GM18867 (cell line): ENCODE data around the gene CREB3L1.
"Not testable (repeated sequence)": the region's sequence is repeated elsewhere in the genome, so short reads cannot be mapped to it uniquely, and the experiment has no call there.

ENCODE experiments used
- ATAC-seq: cut with Tn5 transposase; IDR thresholded peaks from one replicate; pipeline ENCODE4 v1.9.1; 2021; ENCODE audit warnings: mild to moderate bottlenecking, moderate library complexity; ENCODE audit not compliant: unreplicated experiment

The CREB3L1 gene

GRCh38 chr11:46248289-46249102 is 29.0 kb upstream of the CREB3L1 start:
- ATAC-seq = no peak

- no peak for ATAC-seq
Measured at GRCh38 chr11:46249103-46249937, 28.1 kb upstream of the CREB3L1 start.

GRCh38 chr11:46249938-46250744 is 27.3 kb upstream of the CREB3L1 start:
- ATAC-seq = no peak

GRCh38 chr11:46250745-46251052 is 26.8 kb upstream of the CREB3L1 start:
- no peak for ATAC-seq

GRCh38 chr11:46251954-46252353 is 25.5 kb upstream of the CREB3L1 start:
- ATAC-seq = no peak

DNA sequence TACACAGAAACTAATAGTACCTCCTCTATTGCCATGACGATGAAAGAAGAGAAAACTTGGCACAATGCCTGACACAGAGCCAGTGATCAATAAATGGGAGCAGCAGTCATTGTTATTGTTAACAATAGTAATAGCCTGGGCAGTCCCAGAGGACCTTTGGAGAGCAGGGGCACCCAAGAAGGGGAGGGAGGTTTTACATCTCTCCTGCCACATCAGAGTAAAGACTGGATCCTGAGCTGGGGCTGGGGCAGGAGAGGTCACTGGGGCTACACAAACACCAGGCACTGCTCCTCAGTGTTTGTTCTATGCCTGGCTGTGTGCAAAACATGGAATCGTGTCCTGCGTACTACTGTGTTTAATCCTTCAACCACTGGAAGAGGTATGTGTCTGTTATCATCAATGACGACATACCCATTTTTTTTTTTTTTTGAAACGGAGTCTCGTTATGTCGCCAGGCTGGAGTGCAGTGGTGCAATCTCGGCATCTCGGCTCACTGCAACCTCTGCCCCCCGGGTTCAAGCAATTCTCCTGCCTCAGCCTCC is 25.0 kb upstream of the CREB3L1 start:
- no peak for ATAC-seq

GRCh38 chr11:46253258-46254132 is 24.0 kb upstream of the CREB3L1 start:
- no peak for ATAC-seq

- ATAC-seq = no peak
Measured at GRCh38 chr11:46254133-46254491, 23.4 kb upstream of the CREB3L1 start.

GRCh38 chr11:46256540-46257001 is 20.9 kb upstream of the CREB3L1 start:
- ATAC-seq = no peak

- not testable (repeated sequence) for ATAC-seq
Measured at GRCh38 chr11:46259347-46259746, 18.1 kb upstream of the CREB3L1 start.

DNA sequence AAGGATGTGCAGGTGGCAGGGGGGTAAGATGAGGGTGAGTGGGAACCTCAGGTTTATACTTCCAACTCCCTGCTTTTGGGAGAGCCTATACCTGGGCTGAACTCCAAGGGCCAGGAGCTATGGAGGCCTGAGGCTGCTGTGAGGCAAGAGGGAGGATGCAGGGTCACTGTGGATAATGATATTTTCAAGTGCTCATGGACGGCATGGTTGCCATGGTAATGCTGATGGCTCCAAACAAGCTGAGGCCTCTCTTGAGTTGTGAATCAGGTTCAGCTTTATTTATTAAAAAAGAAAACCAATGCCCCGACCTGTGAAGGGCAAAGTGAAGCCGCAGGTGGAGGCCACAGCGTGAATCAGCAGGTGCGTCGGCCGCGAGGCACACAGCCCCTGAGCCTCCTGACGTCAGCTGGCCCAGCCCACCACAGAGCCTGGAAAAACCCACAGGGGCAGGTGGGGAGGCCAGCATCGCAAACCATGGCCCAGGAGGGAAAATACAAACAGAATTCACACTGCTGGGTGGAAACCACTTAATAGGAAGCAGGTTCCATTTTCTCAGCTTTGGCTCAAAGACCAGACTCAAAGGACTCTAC is 17.4 kb upstream of the CREB3L1 start:
- ATAC-seq = no peak

DNA sequence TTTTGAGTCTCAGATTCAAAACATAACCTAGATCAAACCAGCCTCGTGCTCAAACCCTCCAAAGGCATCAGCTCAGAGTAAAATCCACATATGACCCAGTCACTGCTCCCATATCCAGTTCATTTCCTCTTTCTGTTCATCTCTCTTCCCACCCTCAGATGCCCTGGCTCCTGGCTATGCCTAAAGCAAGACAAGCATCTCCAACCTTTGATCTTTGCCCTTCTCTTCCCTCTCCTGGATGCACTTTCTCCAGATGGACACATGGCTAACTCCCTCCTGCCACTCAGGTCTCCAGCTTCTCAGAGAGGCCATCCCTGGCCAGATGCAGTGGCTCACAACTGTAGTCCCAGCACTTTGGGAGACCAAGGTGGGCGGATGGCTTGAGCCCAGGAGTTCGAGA is 14.3 kb upstream of the CREB3L1 start:
- no peak for ATAC-seq

GRCh38 chr11:46264030-46264429 is 13.4 kb upstream of the CREB3L1 start:
- no peak for ATAC-seq

GRCh38 chr11:46264976-46265375 is 12.5 kb upstream of the CREB3L1 start:
- ATAC-seq = no peak

DNA sequence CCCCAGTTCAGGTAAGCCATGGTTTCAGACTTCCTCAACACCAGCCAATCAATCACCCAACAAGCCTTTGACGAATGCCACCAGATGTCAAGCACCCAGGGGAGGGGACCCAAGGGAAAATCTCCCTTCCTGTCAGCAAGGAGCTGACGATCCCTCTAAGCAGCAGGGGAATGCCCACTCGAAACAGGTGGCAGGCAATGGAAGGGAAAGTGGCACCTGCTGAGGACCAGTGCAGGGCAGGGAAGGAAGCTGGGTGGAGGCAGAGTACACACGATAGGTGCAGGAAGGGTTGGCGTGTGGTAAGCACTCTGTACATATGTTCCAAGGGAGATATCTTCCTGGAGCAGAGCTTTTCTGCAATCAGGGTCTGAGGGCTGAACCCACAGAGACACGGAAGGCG is 11.7 kb upstream of the CREB3L1 start:
- no peak for ATAC-seq

DNA sequence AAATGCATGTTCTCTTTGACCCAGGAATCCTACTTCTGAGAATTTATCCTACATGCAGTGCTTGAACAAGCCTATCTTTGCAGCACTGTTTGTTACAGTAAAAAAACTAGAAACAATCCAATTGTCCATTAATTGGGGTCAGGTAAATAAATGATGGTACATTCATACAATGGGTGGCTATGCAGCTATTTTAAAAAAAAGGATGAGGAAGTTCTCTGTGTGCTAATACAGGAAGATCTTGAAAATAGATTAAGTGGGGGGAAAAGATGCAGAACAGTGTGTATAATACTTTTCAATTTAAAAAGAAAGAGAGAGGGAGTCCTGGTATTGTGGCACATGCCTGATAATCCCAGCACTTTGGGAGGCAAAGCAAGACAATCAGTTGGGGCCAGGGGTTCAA is 9.5 kb upstream of the CREB3L1 start:
- no peak for ATAC-seq

- no peak for ATAC-seq
Measured at GRCh38 chr11:46270684-46271083, 6.8 kb upstream of the CREB3L1 start.

GRCh38 chr11:46271407-46271806 is 6.1 kb upstream of the CREB3L1 start:
- no peak for ATAC-seq

GRCh38 chr11:46271875-46272815 is 5.3 kb upstream of the CREB3L1 start:
- ATAC-seq = no peak
